Naive thymus-derived CD4-positive, alpha-beta T cell (primary cell): ENCODE measurements around the gene NUP93. TPM values are rescaled to one million over a fixed set of nuclear protein-coding genes. Genes with fewer than 3 reads are reported as not detected.
A peak's percentile ranks its signal among the peaks of the same experiment; 100 is the strongest.

Experiments used
- ATAC-seq: fragments of 150-1000 bp; cut with Tn5 transposase; 2 replicates; pipeline ENCODE4 v1.10.0; 2021; ENCODE audit warnings: mild to moderate bottlenecking, moderate library complexity
- CTCF ChIA-PET: fragments of 350-600 bp; sonication (Branson Sonifier 250); formaldehyde crosslinking; loops from one replicate; lab custom pipeline; 2021; ENCODE audit warnings: antibody characterized with exemption; lab: Charles Lee
- POLR2A ChIA-PET: fragments of 350-600 bp; sonication (Branson Sonifier 250); formaldehyde crosslinking; loops from one replicate; lab custom pipeline; 2021; ENCODE audit warnings: antibody characterized with exemption, inconsistent platforms; lab: Charles Lee
- DNase-seq, 9 donors: peaks; one replicate each; pipeline versions ENCODE4 v3.0.0 to v3.0.0-alpha.2; 2020 to 2022; ENCODE audit warnings: mixed read lengths in 1 of 9
- H3K27ac ChIP-seq: one replicate; pipeline ENCODE4 v1.7.0; 2013; ENCODE audit warnings: mild to moderate bottlenecking, low read depth, low read length, moderate library complexity
- H3K27me3 ChIP-seq, 2 donors: one replicate each; pipeline ENCODE4 v1.7.0; 2013; ENCODE audit warnings: low read length in 2 of 2, mild to moderate bottlenecking in 2 of 2, moderate library complexity in 2 of 2; ENCODE audit not compliant: control insufficient read depth in 2 of 2, insufficient read depth in 2 of 2
- H3K36me3 ChIP-seq, 3 experiments: 1 replicate in 2 of 3; 2 replicates in 1 of 3; pipeline ENCODE4 v1.7.0; 2013; ENCODE audit warnings: low read length in 3 of 3, mild to moderate bottlenecking in 3 of 3, moderate library complexity in 1 of 3; ENCODE audit not compliant: insufficient read depth in 3 of 3, control insufficient read depth in 2 of 3
- H3K4me1 ChIP-seq, 2 donors: one replicate each; pipeline ENCODE4 v1.7.0; 2013; ENCODE audit warnings: low read length in 2 of 2, mild to moderate bottlenecking in 2 of 2, moderate library complexity in 1 of 2; ENCODE audit not compliant: control insufficient read depth in 2 of 2, insufficient read depth in 2 of 2
- H3K4me3 ChIP-seq: 2 replicates; pipeline ENCODE4 v1.7.0; 2013; ENCODE audit warnings: mild to moderate bottlenecking, low read length
- H3K9me3 ChIP-seq, 3 experiments: 1 replicate in 2 of 3; 2 replicates in 1 of 3; pipeline ENCODE4 v1.7.0; 2013; ENCODE audit warnings: low read length in 3 of 3; ENCODE audit not compliant: control insufficient read depth in 2 of 3
- H3K27ac Mint-ChIP-seq, 9 donors: one replicate each; pipeline ENCODE4 v1.8.0; 2020 to 2022; ENCODE audit warnings: mixed read lengths in 9 of 9, mild to moderate bottlenecking in 8 of 9, moderate library complexity in 5 of 9, inconsistent platforms in 2 of 9
- H3K27me3 Mint-ChIP-seq, 5 donors: one replicate each; pipeline ENCODE4 v1.8.0; 2021 to 2022; ENCODE audit warnings: mixed read lengths in 5 of 5, mild to moderate bottlenecking in 1 of 5
- H3K36me3 Mint-ChIP-seq, 5 donors: one replicate each; pipeline ENCODE4 v1.8.0; 2020 to 2022; ENCODE audit warnings: mixed read lengths in 5 of 5, mild to moderate bottlenecking in 3 of 5, inconsistent platforms in 1 of 5
- H3K4me1 Mint-ChIP-seq, 7 donors: one replicate each; pipeline ENCODE4 v1.8.0; 2020 to 2022; ENCODE audit warnings: mixed read lengths in 7 of 7, mild to moderate bottlenecking in 3 of 7, inconsistent platforms in 1 of 7
- H3K4me3 Mint-ChIP-seq, 10 donors: one replicate each; pipeline ENCODE4 v1.8.0; 2020 to 2022; ENCODE audit warnings: mild to moderate bottlenecking in 10 of 10, mixed read lengths in 10 of 10, moderate library complexity in 6 of 10, inconsistent platforms in 2 of 10
- H3K9me3 Mint-ChIP-seq, 11 donors: one replicate each; pipeline ENCODE4 v1.8.0; 2020 to 2022; ENCODE audit warnings: mixed read lengths in 11 of 11, mild to moderate bottlenecking in 4 of 11, inconsistent platforms in 1 of 11, moderate library complexity in 1 of 11
- intact Hi-C, 2 donors: fragments of 100-400 bp; cut with micrococcal nuclease; formaldehyde crosslinking; loops; one replicate each; pipeline ENCODE4 v1.15.1; 2023
- polyA plus RNA-seq, 2 donors: library from polyadenylated mRNA; unstranded; fragments of 300-500 nt; fragmentation: Illumina TruSeq; gene quantifications; one replicate each; pipeline ENCODE4 v1.2.3, GENCODE V29; 2021
- total RNA-seq, 6 experiments: library from RNA in 5 of 6; stranded (reverse) in 5 of 6; gene quantifications; 1 replicate in 5 of 6; 2 replicates in 1 of 6; pipeline ENCODE4 v1.2.3 and lab custom pipeline; 2021 to 2026

The NUP93 gene
- total and polyA plus RNA-seq, 7 experiments from 2014 or later = 53.0 to 90.5 (median 64.5) TPM

DNA sequence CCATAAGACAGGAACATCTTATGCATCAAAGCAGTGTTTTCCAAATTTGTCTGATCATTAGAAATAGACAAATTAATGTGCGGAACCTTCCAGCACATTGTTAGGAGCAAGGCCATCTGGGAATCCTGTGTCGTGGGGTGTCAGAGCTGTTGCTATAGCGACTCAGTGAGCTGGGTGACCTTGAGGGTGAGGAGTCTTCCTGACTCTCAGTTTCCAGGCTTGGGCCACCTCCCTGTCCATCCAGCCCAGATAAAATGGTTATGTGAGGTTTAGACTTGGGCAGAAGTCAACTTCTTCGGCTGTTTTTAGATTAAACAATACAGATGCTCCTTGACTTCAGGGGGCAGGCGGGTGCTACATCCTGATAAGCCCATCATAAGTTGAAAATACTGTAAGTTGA is 27.1 kb upstream of the NUP93 start:
- Mint-ChIP-seq H3K9me3 (peaks cover 0 to 3% (median 0%) of the 10 kb centered on the region in 11 donors), H3K4me1 (peaks cover 0 to 13% (median 11%) of the 10 kb centered on the region in 7 donors), H3K4me3 (no peak overlapping the region), H3K27ac (no peak overlapping the region), H3K27me3 (no peaks in the 10 kb centered on the region), H3K36me3 (no peaks in the 10 kb centered on the region)
- peaks cover 4 to 5% of the 10 kb centered on the region in 2 donors for H3K4me1 ChIP-seq
- no peaks in the 10 kb centered on the region for H3K27me3 ChIP-seq
- POLR2A ChIA-PET = interaction anchor here (0.7 to 3.7 kb wide), 5 partner anchors 20 to 229 kb away, joined by 4 to 17 read pairs (median 12); partner anchors contain the start of genes HERPUD1 and MT1X
- H3K27ac ChIP-seq = no peak overlapping the region
- ATAC-seq = no peak
- no peak overlapping the region for H3K4me3 ChIP-seq
- H3K36me3 ChIP-seq = no peaks in the 10 kb centered on the region
- CTCF ChIA-PET = interaction anchor here (0.7 to 5.0 kb wide), 18 partner anchors 13 to 318 kb away, joined by 3 to 86 read pairs (median 6); partner anchors contain the start of genes BBS2 and MT1X
- intact Hi-C loops = loop anchor here (1.0 to 10.0 kb wide), 14 partner anchors 21 to 278 kb away; partner anchors contain the start of genes MT1X (in 2 of the 2), MT2A (in 2 of the 2), NUDT21 (in 2 of the 2) and NUP93 (in 2 of the 2)
- H3K9me3 ChIP-seq = no peaks in the 10 kb centered on the region
- DNase-seq = no peak

GRCh38 chr16:56708525-56709442 is 21.1 kb upstream of the NUP93 start:
- intact Hi-C loops = loop anchor here (2.0 to 10.0 kb wide), 3 partner anchors 22 to 351 kb away; partner anchors contain the start of genes AMFR (in 1 of the 2) and NUP93 (in 1 of the 2)
- ATAC-seq (peak; percentile 77), DNase-seq (peak in 6 of 9 donors; percentile 35 to 53 (median 47))
- H3K9me3 ChIP-seq = no peaks in the 10 kb centered on the region
- peaks cover 14 to 41% (median 36%) of the 10 kb centered on the region in 7 donors for H3K4me1 Mint-ChIP-seq
- H3K4me1 ChIP-seq = peaks cover 17 to 26% of the 10 kb centered on the region in 2 donors
- H3K27ac Mint-ChIP-seq = peak overlapping the region; percentile 80 to 100 (median 89)
- H3K27me3 ChIP-seq = no peaks in the 10 kb centered on the region
- H3K27ac ChIP-seq = peak overlapping the region; percentile 69
- ChIA-PET POLR2A (interaction anchor here (0.6 to 2.7 kb wide), 19 partner anchors 7 to 256 kb away, joined by 3 to 20 read pairs (median 4); partner anchors contain the start of genes BBS2, MT1X and MT2A), CTCF (interaction anchor here (0.6 to 2.3 kb wide), 8 partner anchors 10 to 195 kb away, joined by 3 to 14 read pairs (median 4); no protein-coding TSS in a partner anchor)
- peak overlapping the region; percentile 65 for H3K4me3 ChIP-seq
- H3K4me3 Mint-ChIP-seq = peak overlapping the region; percentile 72 to 89 (median 83)
- no peaks in the 10 kb centered on the region for H3K36me3 ChIP-seq
- peaks cover 0 to 5% (median 0%) of the 10 kb centered on the region in 11 donors for H3K9me3 Mint-ChIP-seq
- no peaks in the 10 kb centered on the region for H3K27me3 Mint-ChIP-seq
- no peaks in the 10 kb centered on the region for H3K36me3 Mint-ChIP-seq

DNA sequence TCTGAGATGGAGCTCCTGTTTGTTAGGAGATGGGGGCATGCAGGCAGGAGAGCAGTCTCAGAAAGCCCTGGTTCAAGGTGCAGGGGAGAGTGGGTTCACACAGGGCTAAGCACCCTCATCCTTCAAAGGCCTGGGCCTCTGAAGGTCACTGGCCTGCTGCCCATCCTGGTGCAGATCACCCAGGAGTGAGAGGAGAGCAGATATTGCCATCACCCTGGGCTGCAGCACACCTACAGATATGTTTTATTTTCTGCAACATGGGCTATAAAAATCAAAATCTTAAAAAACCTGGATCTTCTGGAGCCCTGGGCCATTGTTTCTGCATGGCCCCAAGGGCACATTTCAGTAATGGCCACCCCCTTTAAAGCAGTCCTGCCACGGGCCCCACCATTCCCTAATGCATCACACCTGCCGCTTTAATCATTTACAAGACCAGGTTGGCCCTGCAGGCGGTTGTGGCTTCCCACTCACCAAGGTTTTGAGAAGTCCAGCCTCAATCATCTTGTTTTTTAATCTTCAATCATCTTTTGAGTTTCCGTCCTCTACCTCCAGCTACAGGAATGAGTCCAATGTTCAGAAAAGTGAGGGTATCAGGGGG is 20.4 kb upstream of the NUP93 start:
- H3K27me3 Mint-ChIP-seq = no peaks in the 10 kb centered on the region
- peaks cover 14 to 41% (median 36%) of the 10 kb centered on the region in 7 donors for H3K4me1 Mint-ChIP-seq
- intact Hi-C loops = loop anchor here (2.0 to 10.0 kb wide), 3 partner anchors 21 to 352 kb away; partner anchors contain the start of genes AMFR (in 1 of the 2) and NUP93 (in 1 of the 2)
- H3K27ac ChIP-seq = peak overlapping the region; percentile 69
- H3K27ac Mint-ChIP-seq = peak overlapping the region; percentile 80 to 100 (median 89)
- DNase-seq (no peak), ATAC-seq (no peak)
- no peaks in the 10 kb centered on the region for H3K27me3 ChIP-seq
- peak overlapping the region; percentile 72 to 89 (median 83) for H3K4me3 Mint-ChIP-seq
- H3K4me1 ChIP-seq = peaks cover 17 to 26% of the 10 kb centered on the region in 2 donors
- H3K9me3 ChIP-seq = no peaks in the 10 kb centered on the region
- H3K36me3 Mint-ChIP-seq = no peaks in the 10 kb centered on the region
- ChIA-PET CTCF (interaction anchor here (0.7 to 2.3 kb wide), 4 partner anchors 8 to 133 kb away, joined by 3 to 14 read pairs (median 6); no protein-coding TSS in a partner anchor), POLR2A (interaction anchor here (0.6 to 2.7 kb wide), 8 partner anchors 11 to 190 kb away, joined by 3 to 20 read pairs (median 4); partner anchors contain the start of genes BBS2 and MT2A)
- no peaks in the 10 kb centered on the region for H3K36me3 ChIP-seq
- peak overlapping the region; percentile 65 for H3K4me3 ChIP-seq
- peaks cover 0 to 5% (median 0%) of the 10 kb centered on the region in 11 donors for H3K9me3 Mint-ChIP-seq

GRCh38 chr16:56710181-56710737 is 19.7 kb upstream of the NUP93 start:
- peaks cover 14 to 41% (median 36%) of the 10 kb centered on the region in 7 donors for H3K4me1 Mint-ChIP-seq
- peaks cover 17 to 26% of the 10 kb centered on the region in 2 donors for H3K4me1 ChIP-seq
- no peaks in the 10 kb centered on the region for H3K36me3 ChIP-seq
- H3K4me3 Mint-ChIP-seq = peak overlapping the region in 8 of 10 donors; percentile 33 to 89 (median 84)
- H3K27me3 Mint-ChIP-seq = no peaks in the 10 kb centered on the region
- no peaks in the 10 kb centered on the region for H3K9me3 ChIP-seq
- ATAC-seq = no peak
- POLR2A ChIA-PET = interaction anchor here (1.3 to 1.9 kb wide), 2 partner anchors 10 to 191 kb away, joined by 4 to 6 read pairs; partner anchors contain the start of gene BBS2
- H3K27ac ChIP-seq = no peak overlapping the region
- peak overlapping the region in 8 of 9 donors; percentile 62 to 100 (median 90) for H3K27ac Mint-ChIP-seq
- no peaks in the 10 kb centered on the region for H3K36me3 Mint-ChIP-seq
- DNase-seq = no peak
- intact Hi-C loops = no loop called here
- CTCF ChIA-PET = interaction anchor here (1.5 kb wide), 1 partner anchor 8 kb away, joined by 3 read pairs; no protein-coding TSS in a partner anchor
- peaks cover 0 to 5% (median 0%) of the 10 kb centered on the region in 11 donors for H3K9me3 Mint-ChIP-seq
- H3K27me3 ChIP-seq = no peaks in the 10 kb centered on the region
- H3K4me3 ChIP-seq = peak overlapping the region; percentile 65

DNA sequence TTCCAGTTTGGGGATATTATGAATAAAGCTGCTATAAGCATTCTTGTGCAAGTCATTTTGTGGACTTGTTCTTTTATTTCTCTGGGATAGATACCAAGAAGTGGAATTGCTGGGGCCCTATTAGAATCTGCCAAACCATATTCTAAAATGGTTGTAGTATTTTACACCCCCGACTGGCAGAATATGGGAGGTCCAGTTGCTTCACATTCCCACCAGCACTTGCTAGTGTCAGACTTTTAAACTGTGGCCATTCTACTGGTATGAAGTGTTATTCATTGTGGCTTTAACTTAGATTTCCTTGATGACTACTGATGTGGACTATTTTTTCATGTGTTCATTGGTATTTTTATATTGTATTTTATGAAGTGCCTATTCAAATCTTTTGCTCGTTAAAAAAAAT is 18.1 kb upstream of the NUP93 start:
- ChIA-PET CTCF (interaction anchor here (0.6 kb wide), 1 partner anchor 10 kb away, joined by 3 read pairs; no protein-coding TSS in a partner anchor), POLR2A (no interaction called here)
- intact Hi-C loops = no loop called here
- Mint-ChIP-seq H3K4me3 (peak overlapping the region in 1 of 10 donors; percentile 20), H3K36me3 (no peaks in the 10 kb centered on the region), H3K4me1 (peaks cover 15 to 41% (median 36%) of the 10 kb centered on the region in 7 donors), H3K27ac (peak overlapping the region in 6 of 9 donors; percentile 9 to 100 (median 30)), H3K9me3 (peaks cover 0 to 5% (median 0%) of the 10 kb centered on the region in 11 donors), H3K27me3 (no peaks in the 10 kb centered on the region)
- H3K27me3 ChIP-seq = no peaks in the 10 kb centered on the region
- H3K4me1 ChIP-seq = peaks cover 17 to 26% of the 10 kb centered on the region in 2 donors
- H3K4me3 ChIP-seq = no peak overlapping the region
- no peak overlapping the region for H3K27ac ChIP-seq
- no peaks in the 10 kb centered on the region for H3K36me3 ChIP-seq
- no peak for ATAC-seq
- no peaks in the 10 kb centered on the region for H3K9me3 ChIP-seq
- DNase-seq = no peak
